K562 (cell line): ENCODE measurements around the gene RERE. TPM values are rescaled to one million over a fixed set of nuclear protein-coding genes. Genes with fewer than 3 reads are reported as not detected.

ENCODE experiments used
- ATAC-seq: fragments of 200-7000 bp; cut with Tn5 transposase; 3 replicates; pipeline ENCODE4 v1.9.1; 2020; ENCODE audit warnings: moderate library complexity
- BruUV-seq: library from RNA; stranded (reverse); fragments of 400-500 nt; replicated peaks from 2 replicates; lab custom pipeline; 2021; lab: Mats Ljungman, UMichigan
- CTCF ChIA-PET: fragments of 300-600 bp; formaldehyde crosslinking; extraction: SDS; loops from one replicate; lab custom pipeline; 2021; ENCODE audit warnings: low intra/inter-chr PET ratio; lab: Yijun Ruan, JAX
- POLR2A ChIA-PET: fragments of 300-600, 350-650 bp; sonication (Branson Sonifier 250); formaldehyde crosslinking; extraction: SDS; loops from one replicate; lab custom pipeline; 2021; ENCODE audit warnings: antibody characterized with exemption, inconsistent platforms; lab: Yijun Ruan, JAX
- DNase-seq, 4 experiments: peaks; one replicate each; pipeline versions ENCODE4 v3.0.0 to v3.0.0-alpha.2; 2011 to 2018; ENCODE audit warnings: low spot score in 3 of 4, mixed read lengths in 3 of 4; ENCODE audit errors: extremely low read depth in 1 of 4
- FAIRE-seq: peaks from 2 replicates; lab custom pipeline; 2011; peaks lifted over from hg19 to GRCh38; lab: Jason Lieb, UNC
- H2AFZ ChIP-seq: 2 replicates; pipeline ENCODE4 v1.6.0; 2011; ENCODE audit warnings: low read depth, low read length, control low read depth, inconsistent platforms
- H3K27ac ChIP-seq: fragments of 200-600 bp; 3 replicates; pipeline ENCODE4 v1.8.0; 2011; ENCODE audit warnings: low read depth, mild to moderate bottlenecking, control low read depth, inconsistent platforms, low read length, moderate library complexity, mixed read lengths; ENCODE audit errors: extremely low read depth
- H3K27me3 ChIP-seq, 2 experiments: fragments of 300-600 bp in 1 of 2; 2 replicates in 1 of 2; 3 replicates in 1 of 2; pipeline versions ENCODE4 v1.6.0 to v1.8.0; 2011; ENCODE audit warnings: inconsistent platforms in 2 of 2, low read length in 2 of 2, mild to moderate bottlenecking in 1 of 2, mixed read lengths in 1 of 2, moderate library complexity in 1 of 2; ENCODE audit not compliant: control insufficient read depth in 2 of 2, insufficient read depth in 2 of 2
- H3K36me3 ChIP-seq: fragments of 300-600 bp; 3 replicates; pipeline ENCODE4 v1.8.0; 2011; ENCODE audit warnings: mild to moderate bottlenecking, low read length, inconsistent platforms; ENCODE audit not compliant: control insufficient read depth, insufficient read depth
- H3K4me1 ChIP-seq, 2 experiments: fragments of 200-600 bp in 1 of 2; replicated peaks in 1 of 2; 2 replicates in 1 of 2; 3 replicates in 1 of 2; pipeline versions ENCODE4 v1.5.1 to v1.8.0; 2011; ENCODE audit warnings: inconsistent platforms in 2 of 2, low read length in 2 of 2, mild to moderate bottlenecking in 1 of 2, mixed read lengths in 1 of 2, moderate library complexity in 1 of 2; ENCODE audit not compliant: control insufficient read depth in 2 of 2, insufficient read depth in 2 of 2
- H3K4me2 ChIP-seq: 2 replicates; pipeline ENCODE4 v1.6.1; 2011; ENCODE audit warnings: low read length, control low read depth, inconsistent platforms, mixed read lengths; ENCODE audit not compliant: insufficient read depth
- H3K4me3 ChIP-seq: fragments of 200-600 bp; sonication (generic), shearing (Covaris generic); 2 replicates; pipeline ENCODE4 v1.5.1; 2016; ENCODE audit warnings: control low read depth, inconsistent platforms
- H3K79me2 ChIP-seq: fragments of 200-600 bp; 3 replicates; pipeline ENCODE4 v1.8.0; 2011; ENCODE audit warnings: low read length, inconsistent platforms; ENCODE audit not compliant: control insufficient read depth, insufficient read depth
- H3K9ac ChIP-seq, 2 experiments: 2 replicates each; pipeline versions ENCODE4 v1.6.0 to v1.6.1; 2011; ENCODE audit warnings: low read depth in 2 of 2, low read length in 2 of 2, control low read depth in 1 of 2, inconsistent platforms in 1 of 2, mild to moderate bottlenecking in 1 of 2, mixed read lengths in 1 of 2; ENCODE audit not compliant: insufficient read depth in 1 of 2
- H3K9me1 ChIP-seq: one replicate; pipeline ENCODE4 v1.6.0; 2011; ENCODE audit warnings: inconsistent platforms, mild to moderate bottlenecking, low read length, moderate library complexity; ENCODE audit not compliant: control insufficient read depth, insufficient read depth
- H3K9me3 ChIP-seq: replicated peaks from 2 replicates; pipeline ENCODE4 v1.5.1; 2011; ENCODE audit warnings: low read depth, low read length, inconsistent platforms; ENCODE audit not compliant: control insufficient read depth, insufficient read depth
- H4K20me1 ChIP-seq: replicated peaks from 2 replicates; pipeline ENCODE4 v1.6.1; 2011; ENCODE audit warnings: low read length, inconsistent platforms, mixed read lengths; ENCODE audit not compliant: control insufficient read depth, insufficient read depth
- CAMTA2 ChIP-seq: fragments of 250-450 bp; sonication (Bioruptor Pico); conservative IDR thresholded peaks from 2 replicates; pipeline ENCODE4 v1.5.1; 2022
- FOXA3 ChIP-seq, 2 experiments: fragments of 450-650 bp in 1 of 2; sonication (generic) in 1 of 2; formaldehyde crosslinking; IDR thresholded peaks in 1 of 2; conservative IDR thresholded peaks in 1 of 2; 2 replicates each; pipeline versions ENCODE4 v1.4.0 to v1.8.0; 2020 to 2022; ENCODE audit warnings: mild to moderate bottlenecking in 2 of 2, missing genetic modification reagents in 1 of 2
- JUND ChIP-seq, 2 experiments: IDR thresholded peaks; 2 replicates in 1 of 2; 3 replicates in 1 of 2; pipeline ENCODE4 v1.6.1; 2011; ENCODE audit warnings: borderline replicate concordance in 2 of 2, low read depth in 2 of 2, low read length in 2 of 2, improper control_type of control experiment in 1 of 2, missing biosample characterization in 1 of 2, missing genetic modification characterization in 1 of 2, missing genetic modification reagents in 1 of 2
- MLLT1 ChIP-seq, 2 experiments: fragments of 450-650 bp; IDR thresholded peaks; 2 replicates each; pipeline ENCODE4 v1.6.1; 2016
- NCOA4 ChIP-seq: fragments of 450-650 bp; IDR thresholded peaks from 2 replicates; pipeline ENCODE4 v1.6.1; 2018; ENCODE audit warnings: mild to moderate bottlenecking; ENCODE audit not compliant: partially characterized antibody
- NR2C2 ChIP-seq, 2 experiments: fragments of 200-800 bp in 1 of 2; sonication (Bioruptor generic) in 1 of 2; sonication (generic) in 1 of 2; formaldehyde crosslinking in 1 of 2; IDR thresholded peaks; 2 replicates each; pipeline versions ENCODE4 v1.6.1 to v1.8.0; 2016 to 2022; ENCODE audit warnings: mild to moderate bottlenecking in 1 of 2, missing compliant biosample characterization in 1 of 2, missing genetic modification characterization in 1 of 2, missing genetic modification reagents in 1 of 2
- PRPF4 ChIP-seq: fragments of 200-400 bp; formaldehyde crosslinking; IDR thresholded peaks from one replicate; pipeline ENCODE4 v1.6.1; 2017; ENCODE audit warnings: low read length, low read depth, mild to moderate bottlenecking; ENCODE audit not compliant: insufficient read depth, poor library complexity, severe bottlenecking
- TAL1 ChIP-seq: fragments of 450-650 bp; IDR thresholded peaks from 2 replicates; pipeline ENCODE4 v1.6.1; 2016; ENCODE audit warnings: mild to moderate bottlenecking
- TEAD4 ChIP-seq, 2 experiments: sonication (generic) in 1 of 2; formaldehyde crosslinking in 1 of 2; IDR thresholded peaks; 2 replicates each; pipeline versions ENCODE4 v1.6.1 to v1.8.0; 2012 to 2022; ENCODE audit warnings: borderline replicate concordance in 1 of 2, inconsistent platforms in 1 of 2, low read length in 1 of 2, mild to moderate bottlenecking in 1 of 2, missing genetic modification reagents in 1 of 2
- ZC3H11A ChIP-seq: IDR thresholded peaks from 2 replicates; pipeline ENCODE4 v1.6.1; 2012; ENCODE audit warnings: low read depth, low read length, improper control_type of control experiment
- ZNF12 ChIP-seq: sonication (generic); formaldehyde crosslinking; IDR thresholded peaks from 2 replicates; pipeline ENCODE4 v1.4.0; 2020; ENCODE audit warnings: mild to moderate bottlenecking, missing genetic modification reagents
- WGBS: fragments of 100-300 bp; shearing (Covaris generic); methylation state at CpG from one replicate; pipeline ENCODE4 v1.1.6; 2016; ENCODE audit warnings: low coverage, mixed read lengths; ENCODE audit not compliant: insufficient coverage; ENCODE audit errors: missing lambda C conversion rate; 5-methylcytosine and 5-hydroxymethylcytosine counted together
- in situ Hi-C: fragments of 300-500 bp; cut with MboI; formaldehyde crosslinking; loops from 4 replicates; pipeline ENCODE4 v1.15.0; 2018; ENCODE audit warnings: inconsistent platforms, mixed read lengths
- intact Hi-C: fragments of 100-400 bp; cut with micrococcal nuclease; formaldehyde crosslinking; loops from 2 replicates; pipeline ENCODE4 v1.14.2; 2022
- polyA plus RNA-seq, 8 experiments: library from polyadenylated mRNA; depleted of rRNA in 4 of 8; stranded (reverse) in 5 of 8; unstranded in 3 of 8; fragments of >200 nt; fragmentation: Nextera tagmentation in 2 of 8; fragmentation: Illumina TruSeq in 1 of 8; extraction: Ambion mirVana in 2 of 8; extraction: Trizol in 1 of 8; gene quantifications; 2 replicates each; pipeline versions ENCODE4 v1.2.1 to v1.2.3, GENCODE V29; 2011 to 2014; ENCODE audit warnings: inconsistent platforms in 1 of 8, missing spikeins in 1 of 8
- total RNA-seq, 7 experiments: library from RNA; depleted of rRNA in 6 of 7; stranded (reverse); fragments of >200 nt in 6 of 7; fragmentation: Illumina TruSeq in 2 of 7; extraction: Trizol in 2 of 7; gene quantifications; 2 replicates each; pipeline versions ENCODE4 v1.2.1 to v1.2.3, GENCODE V29; 2011 to 2021; ENCODE audit warnings: low replicate concordance in 1 of 7

RERE gene
- total and polyA plus RNA-seq, 9 of the 15 experiments (the other 6 are each of a cell fraction or from before 2014, with no cell fraction given), result 3.0 to 51.5 (median 13.4) TPM

- 84% methylated on average over 1 of the region's 1 CpG for WGBS
- Histone ChIP-seq H3K36me3 (no peaks in the 10 kb centered on the region), H3K9ac (no peak overlapping the region), H3K27me3 (no peaks in the 10 kb centered on the region), H3K9me1 (no peaks in the 10 kb centered on the region), H2AFZ (no peak overlapping the region), H3K27ac (no peak overlapping the region), H3K79me2 (no peaks in the 10 kb centered on the region; the same call in 1 of the 3 replicates), H3K4me2 (no peak overlapping the region), H3K4me1 (no peaks in the 10 kb centered on the region), H3K4me3 (no peak overlapping the region), H4K20me1 (peaks cover 10% of the 10 kb centered on the region; the same call in 1 of the 2 replicates), H3K9me3 (no peaks in the 10 kb centered on the region)
- ATAC-seq (no peak), FAIRE-seq (no peak), DNase-seq (no peak)
- BruUV-seq, result no TSS peak
- CTCF ChIA-PET, result no interaction called here
- POLR2A ChIA-PET, result interaction anchor here (0.7 to 1.3 kb wide), 2 partner anchors 12 to 248 kb away, joined by 3 read pairs; no protein-coding TSS in a partner anchor
- in situ Hi-C loops (no loop called here), intact Hi-C loops (no loop called here)
- TF ChIP-seq ZNF12 (no peak), JUND (IDR thresholded peaks at IDR 0.05; ENCODE audit: borderline replicate concordance, low read depth, low read length) (no peak), JUND (tag; IDR thresholded peaks at IDR 0.05; ENCODE audit: borderline replicate concordance, low read depth, low read length) (no peak), PRPF4 (no peak), NR2C2 (CRISPR knock-in tag; IDR thresholded peaks at IDR 0.05) (no peak), NR2C2 (tag; IDR thresholded peaks at IDR 0.05) (no peak), TEAD4 (IDR thresholded peaks at IDR 0.05; ENCODE audit: low read length) (no peak), TEAD4 (CRISPR knock-in tag; IDR thresholded peaks at IDR 0.05; ENCODE audit: borderline replicate concordance) (no peak), ZC3H11A (no peak), FOXA3 (CRISPR knock-in tag; conservative IDR thresholded peaks at IDR 0.05 in 1 of 2, IDR thresholded peaks at IDR 0.05 in 1 of 2) (no peak), TAL1 (no peak), CAMTA2 (no peak), MLLT1 (IDR thresholded peaks at IDR 0.05) (no peak), NCOA4 (no peak)
These were observed 217.1 kb downstream of the RERE start for GRCh38 chr1:8600336-8600735.
